Keratinocyte (primary cell): Measurements from ENCODE around the gene MTHFD1L.

Experiments used
- CTCF ChIP-seq, 3 experiments: IDR thresholded peaks in 1 of 3; conservative IDR thresholded peaks in 1 of 3; optimal IDR thresholded peaks in 1 of 3; 2 replicates in 2 of 3; 3 replicates in 1 of 3; pipeline versions ENCODE3 to v1.5.1; 2011; ENCODE audit warnings: low read length in 3 of 3, mild to moderate bottlenecking in 3 of 3, moderate library complexity in 2 of 3, control low read depth in 1 of 3, inconsistent platforms in 1 of 3; ENCODE audit not compliant: insufficient read depth in 2 of 3; ENCODE audit errors: extremely low read depth in 1 of 3
- EZH2 ChIP-seq: IDR thresholded peaks from one replicate; pipeline ENCODE4 v1.6.1; 2012; ENCODE audit warnings: inconsistent platforms, mild to moderate bottlenecking, low read length, moderate library complexity

- no peak for TF ChIP-seq CTCF (optimal IDR thresholded peaks at IDR 0.05 in 1 of 3, IDR thresholded peaks at IDR 0.05 in 1 of 3, conservative IDR thresholded peaks at IDR 0.05 in 1 of 3; ENCODE audit: extremely low read depth in 1 of 3, insufficient read depth in 2 of 3, low read length in 3 of 3)
- TF ChIP-seq EZH2: no peak
Measured at GRCh38 chr6:150830439-150831165, 34.9 kb upstream of the MTHFD1L start.
